ENCODE data around the gene NXNL2.

DNA sequence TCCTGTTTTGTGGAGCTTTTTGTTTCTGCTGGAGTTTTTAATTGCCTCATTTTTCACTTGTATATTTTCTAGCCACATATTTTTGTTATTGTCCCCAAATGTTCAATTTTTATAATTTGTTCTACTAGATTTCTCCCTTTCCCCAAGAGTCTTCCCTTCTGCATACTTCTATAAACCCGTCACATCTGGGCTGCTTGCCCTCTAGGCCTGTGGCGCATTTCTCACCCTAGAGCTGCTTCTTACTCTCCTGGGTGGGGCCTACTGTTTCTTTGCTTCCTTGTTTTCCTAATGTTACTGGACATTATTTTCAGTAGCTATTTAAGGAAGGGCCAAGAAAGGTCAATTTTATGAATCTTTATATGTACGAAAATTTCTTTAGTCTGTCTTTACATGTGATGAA lies 51.5 kb downstream of the NXNL2 start:
- TF ChIP-seq, protein P1, sequence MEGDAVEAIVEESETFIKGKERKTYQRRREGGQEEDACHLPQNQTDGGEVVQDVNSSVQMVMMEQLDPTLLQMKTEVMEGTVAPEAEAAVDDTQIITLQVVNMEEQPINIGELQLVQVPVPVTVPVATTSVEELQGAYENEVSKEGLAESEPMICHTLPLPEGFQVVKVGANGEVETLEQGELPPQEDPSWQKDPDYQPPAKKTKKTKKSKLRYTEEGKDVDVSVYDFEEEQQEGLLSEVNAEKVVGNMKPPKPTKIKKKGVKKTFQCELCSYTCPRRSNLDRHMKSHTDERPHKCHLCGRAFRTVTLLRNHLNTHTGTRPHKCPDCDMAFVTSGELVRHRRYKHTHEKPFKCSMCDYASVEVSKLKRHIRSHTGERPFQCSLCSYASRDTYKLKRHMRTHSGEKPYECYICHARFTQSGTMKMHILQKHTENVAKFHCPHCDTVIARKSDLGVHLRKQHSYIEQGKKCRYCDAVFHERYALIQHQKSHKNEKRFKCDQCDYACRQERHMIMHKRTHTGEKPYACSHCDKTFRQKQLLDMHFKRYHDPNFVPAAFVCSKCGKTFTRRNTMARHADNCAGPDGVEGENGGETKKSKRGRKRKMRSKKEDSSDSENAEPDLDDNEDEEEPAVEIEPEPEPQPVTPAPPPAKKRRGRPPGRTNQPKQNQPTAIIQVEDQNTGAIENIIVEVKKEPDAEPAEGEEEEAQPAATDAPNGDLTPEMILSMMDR (IDR thresholded peaks at IDR 0.05; ENCODE audit: low read length): no peak
- TF ChIP-seq EZH2 (optimal IDR thresholded peaks at IDR 0.05; ENCODE audit: low read depth, low read length): no peak

Measured in MM.1S (cell line).